ENCODE results near the gene APOC3. TPM values are rescaled to one million over a fixed set of nuclear protein-coding genes. Genes with fewer than 3 reads are reported as not detected.

APOC3 gene
- 3.5 TPM for total RNA-seq (2021; ENCODE audit: unreplicated experiment)
- polyA plus RNA-seq (2012), result not detected in 2 replicates
- not detected for Bru-seq, nascent RNA
- BruChase-seq, experiment 1, labeled RNA remaining after a 6-hour chase, result not detected
- BruChase-seq, experiment 2, labeled RNA remaining after a 2-hour chase, result not detected
- long read RNA-seq, result 0 reads

DNA sequence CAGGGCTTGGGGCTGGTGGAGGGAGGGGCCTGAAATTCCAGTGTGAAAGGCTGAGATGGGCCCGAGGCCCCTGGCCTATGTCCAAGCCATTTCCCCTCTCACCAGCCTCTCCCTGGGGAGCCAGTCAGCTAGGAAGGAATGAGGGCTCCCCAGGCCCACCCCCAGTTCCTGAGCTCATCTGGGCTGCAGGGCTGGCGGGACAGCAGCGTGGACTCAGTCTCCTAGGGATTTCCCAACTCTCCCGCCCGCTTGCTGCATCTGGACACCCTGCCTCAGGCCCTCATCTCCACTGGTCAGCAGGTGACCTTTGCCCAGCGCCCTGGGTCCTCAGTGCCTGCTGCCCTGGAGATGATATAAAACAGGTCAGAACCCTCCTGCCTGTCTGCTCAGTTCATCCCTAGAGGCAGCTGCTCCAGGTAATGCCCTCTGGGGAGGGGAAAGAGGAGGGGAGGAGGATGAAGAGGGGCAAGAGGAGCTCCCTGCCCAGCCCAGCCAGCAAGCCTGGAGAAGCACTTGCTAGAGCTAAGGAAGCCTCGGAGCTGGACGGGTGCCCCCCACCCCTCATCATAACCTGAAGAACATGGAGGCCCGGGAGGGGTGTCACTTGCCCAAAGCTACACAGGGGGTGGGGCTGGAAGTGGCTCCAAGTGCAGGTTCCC lies at the start of gene APOC3:
APOC3 (plus strand) TSS at position 383 of the 659 bp plus-strand sequence. CDS start 676 bp downstream, outside the sequence.
- intact Hi-C loops (cut with micrococcal nuclease), result no loop called here

More for the DNA sequence above, at the start of gene APOC3:
- RAD21 ChIA-PET (ENCODE audit: low non-redundant PET in 1 of 2, low total read pairs in 2 of 2, uncharacterized antibody in 2 of 2, unreplicated experiment in 2 of 2), result no interaction called here
- Histone ChIP-seq H3K9me3 (ENCODE audit: control insufficient read depth in 1 of 2, insufficient read depth in 1 of 2, low read depth in 1 of 2, low read length in 2 of 2) (no peaks in the 10 kb centered on the region), H3K79me2 (ENCODE audit: insufficient read depth, low read length) (no peaks in the 10 kb centered on the region), H3K9ac (ENCODE audit: low read length) (no peak within 1 kb of the TSS), H3K4me1 (ENCODE audit: control insufficient read depth in 1 of 2, insufficient read depth in 2 of 2, low read length in 2 of 2) (no peaks in the 10 kb centered on the region), H3K27ac (ENCODE audit: low read depth, low read length) (no peak within 1 kb of the TSS), H3K4me2 (ENCODE audit: low read length) (no peak within 1 kb of the TSS), H3K27me3 (ENCODE audit: insufficient read depth, low read length) (no peaks in the 10 kb centered on the region), H2AFZ (ENCODE audit: low read depth, low read length, poor library complexity, severe bottlenecking) (no peak within 1 kb of the TSS), H3K4me3 (replicated peaks in 1 of 2; ENCODE audit: low read depth in 1 of 2, low read length in 2 of 2) (no peak within 1 kb of the TSS), H4K20me1 (ENCODE audit: insufficient read depth) (no peaks in the 10 kb centered on the region), H3K9me2 (ENCODE audit: insufficient read depth) (no peaks in the 10 kb centered on the region), H3K36me3 (ENCODE audit: control insufficient read depth in 1 of 2, insufficient read depth in 2 of 2, low read length in 2 of 2) (no peaks in the 10 kb centered on the region)
- POLR2A ChIA-PET, result no interaction called here
- no peak for TF ChIP-seq ATF3 (IDR thresholded peaks at IDR 0.05)
- TF ChIP-seq ZFX (IDR thresholded peaks at IDR 0.05), result no peak
- TF ChIP-seq REST (IDR thresholded peaks at IDR 0.05; ENCODE audit: low read depth), result no peak
- TF ChIP-seq EGR1 (IDR thresholded peaks at IDR 0.05; ENCODE audit: low read depth), result no peak
- no peak for TF ChIP-seq POLR2AphosphoS5 (IDR thresholded peaks at IDR 0.05; ENCODE audit: low read depth, low read length)
- no peak for TF ChIP-seq SRF (IDR thresholded peaks at IDR 0.05; ENCODE audit: low read depth)
- TF ChIP-seq TCF7L2 (IDR thresholded peaks at IDR 0.05; ENCODE audit: borderline replicate concordance, extremely low read depth, insufficient read depth, insufficient read length), result no peak
- TF ChIP-seq CBX3 (IDR thresholded peaks at IDR 0.05; ENCODE audit: low read depth), result no peak
- no peak for TF ChIP-seq EZH2 (IDR thresholded peaks at IDR 0.05)
- TF ChIP-seq EZH2phosphoT487 (IDR thresholded peaks at IDR 0.05; ENCODE audit: borderline replicate concordance), result no peak
- no peak for TF ChIP-seq ELF1 (IDR thresholded peaks at IDR 0.05; ENCODE audit: borderline replicate concordance, low read depth)
- no peak for TF ChIP-seq CEBPB (IDR thresholded peaks at IDR 0.05; ENCODE audit: low read depth)
- TF ChIP-seq, protein P1, sequence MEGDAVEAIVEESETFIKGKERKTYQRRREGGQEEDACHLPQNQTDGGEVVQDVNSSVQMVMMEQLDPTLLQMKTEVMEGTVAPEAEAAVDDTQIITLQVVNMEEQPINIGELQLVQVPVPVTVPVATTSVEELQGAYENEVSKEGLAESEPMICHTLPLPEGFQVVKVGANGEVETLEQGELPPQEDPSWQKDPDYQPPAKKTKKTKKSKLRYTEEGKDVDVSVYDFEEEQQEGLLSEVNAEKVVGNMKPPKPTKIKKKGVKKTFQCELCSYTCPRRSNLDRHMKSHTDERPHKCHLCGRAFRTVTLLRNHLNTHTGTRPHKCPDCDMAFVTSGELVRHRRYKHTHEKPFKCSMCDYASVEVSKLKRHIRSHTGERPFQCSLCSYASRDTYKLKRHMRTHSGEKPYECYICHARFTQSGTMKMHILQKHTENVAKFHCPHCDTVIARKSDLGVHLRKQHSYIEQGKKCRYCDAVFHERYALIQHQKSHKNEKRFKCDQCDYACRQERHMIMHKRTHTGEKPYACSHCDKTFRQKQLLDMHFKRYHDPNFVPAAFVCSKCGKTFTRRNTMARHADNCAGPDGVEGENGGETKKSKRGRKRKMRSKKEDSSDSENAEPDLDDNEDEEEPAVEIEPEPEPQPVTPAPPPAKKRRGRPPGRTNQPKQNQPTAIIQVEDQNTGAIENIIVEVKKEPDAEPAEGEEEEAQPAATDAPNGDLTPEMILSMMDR (IDR thresholded peaks at IDR 0.05 in 2 of 3, conservative IDR thresholded peaks at IDR 0.05 in 1 of 3; ENCODE audit: borderline replicate concordance in 1 of 3, insufficient read depth in 1 of 3, low read depth in 2 of 3, low read length in 2 of 3), result no peak
- TF ChIP-seq SP1 (IDR thresholded peaks at IDR 0.05; ENCODE audit: low read depth), result no peak
- no peak for TF ChIP-seq POLR2A (IDR thresholded peaks at IDR 0.05; ENCODE audit: borderline replicate concordance, extremely low read depth, insufficient read depth, insufficient read length)
- CTCF ChIA-PET, result interaction anchor here (0.6 to 0.7 kb wide), 2 partner anchors 50 to 277 kb away, joined by 3 read pairs; no protein-coding TSS in a partner anchor
- BruUV-seq (replicated peaks), result no TSS peak
- no peak for DNase-seq (ENCODE audit: low read depth, low spot score)
- no peak for ATAC-seq

Data from HCT116 (cell line).